A673 (cell line): ENCODE measurements around the gene SND1. TPM values are rescaled to one million over a fixed set of nuclear protein-coding genes. Genes with fewer than 3 reads are reported as not detected.

ENCODE experiments used
- BruUV-seq: library from RNA; stranded (reverse); fragments of 400-500 nt; replicated peaks from 2 replicates; lab custom pipeline; 2021; lab: Mats Ljungman, UMichigan
- CTCF ChIA-PET: fragments of 300-600 bp; sonication (Branson Sonifier 250); formaldehyde crosslinking; loops from one replicate; lab custom pipeline; 2022; ENCODE audit warnings: antibody characterized with exemption; lab: Charles Lee
- POLR2A ChIA-PET: fragments of 300-600 bp; sonication (Branson Sonifier 250); formaldehyde crosslinking; loops from one replicate; lab custom pipeline; 2022; ENCODE audit warnings: antibody characterized with exemption; ENCODE audit not compliant: low non-redundant PET; lab: Charles Lee
- DNase-seq: peaks from one replicate; pipeline ENCODE4 v3.0.0-alpha.2; 2015; ENCODE audit warnings: low spot score
- H3K27ac ChIP-seq: fragments of 200-600 bp; sonication (generic); 2 replicates; pipeline ENCODE4 v1.5.1; 2016; ENCODE audit warnings: mixed run types, low read depth, mild to moderate bottlenecking, mixed read lengths, antibody characterized with exemption, low read length; ENCODE audit not compliant: poor library complexity, severe bottlenecking
- H3K27me3 ChIP-seq: fragments of 200-600 bp; sonication (generic); replicated peaks from 2 replicates; pipeline ENCODE4 v1.6.1; 2017; ENCODE audit warnings: mixed run types, low read depth, mild to moderate bottlenecking, mixed read lengths, antibody characterized with exemption, low read length; ENCODE audit not compliant: insufficient read depth, poor library complexity
- H3K36me3 ChIP-seq: fragments of 200-600 bp; sonication (generic); 2 replicates; pipeline ENCODE4 v1.6.1; 2016; ENCODE audit warnings: mixed run types, mild to moderate bottlenecking, mixed read lengths, antibody characterized with exemption, low read length; ENCODE audit not compliant: insufficient read depth, poor library complexity, severe bottlenecking
- H3K4me1 ChIP-seq: fragments of 200-600 bp; sonication (generic); 2 replicates; pipeline ENCODE4 v1.6.1; 2017; ENCODE audit warnings: mixed run types, mild to moderate bottlenecking, mixed read lengths, antibody characterized with exemption, low read length; ENCODE audit not compliant: insufficient read depth, poor library complexity, severe bottlenecking
- H3K4me3 ChIP-seq: fragments of 200-600 bp; sonication (generic); 2 replicates; pipeline ENCODE4 v1.5.1; 2016; ENCODE audit warnings: low read depth, mixed run types, mild to moderate bottlenecking, mixed read lengths, low read length; ENCODE audit not compliant: poor library complexity, severe bottlenecking
- H3K9me3 ChIP-seq: fragments of 200-600 bp; sonication (generic); 2 replicates; pipeline ENCODE4 v1.6.1; 2016; ENCODE audit warnings: mixed run types, low read depth, mild to moderate bottlenecking, mixed read lengths, antibody characterized with exemption, low read length; ENCODE audit not compliant: poor library complexity, severe bottlenecking
- CTCF ChIP-seq: fragments of 300-800, 200-600 bp; sonication (generic); conservative IDR thresholded peaks from 2 replicates; pipeline ENCODE4 v1.5.1; 2017; ENCODE audit warnings: low read depth, mild to moderate bottlenecking, antibody characterized with exemption, low read length, moderate library complexity, mixed read lengths
- EZH2 ChIP-seq: fragments of 200-600 bp; sonication (generic); IDR thresholded peaks from 2 replicates; pipeline ENCODE4 v1.6.1; 2017; ENCODE audit warnings: borderline replicate concordance, low read depth, mild to moderate bottlenecking, mixed read lengths, antibody characterized with exemption, low read length; ENCODE audit not compliant: poor library complexity, severe bottlenecking
- intact Hi-C: fragments of 100-400 bp; cut with micrococcal nuclease; formaldehyde crosslinking; loops from one replicate; pipeline ENCODE4 v1.10.0; 2022; ENCODE audit not compliant: unreplicated experiment
- total RNA-seq: library from RNA; stranded (reverse); gene quantifications from 2 replicates; pipeline ENCODE4 v1.2.3, GENCODE V29; 2021

Gene SND1
- total RNA-seq, 1 experiment from 2014 or later = 177 TPM

GRCh38 chr7:127935847-127936376, 283.9 kb downstream of the SND1 start:
- no peaks in the 10 kb centered on the region for H3K27me3 ChIP-seq
- H3K36me3 ChIP-seq = no peaks in the 10 kb centered on the region
- DNase-seq = no peak
- intact Hi-C loops = no loop called here
- H3K4me3 ChIP-seq = no peak overlapping the region
- POLR2A ChIA-PET = no interaction called here
- no peak for TF ChIP-seq EZH2
- TF ChIP-seq CTCF = no peak
- H3K27ac ChIP-seq = no peak overlapping the region
- H3K4me1 ChIP-seq = no peaks in the 10 kb centered on the region
- no TSS peak for BruUV-seq
- H3K9me3 ChIP-seq = no peaks in the 10 kb centered on the region
- CTCF ChIA-PET = no interaction called here

DNA sequence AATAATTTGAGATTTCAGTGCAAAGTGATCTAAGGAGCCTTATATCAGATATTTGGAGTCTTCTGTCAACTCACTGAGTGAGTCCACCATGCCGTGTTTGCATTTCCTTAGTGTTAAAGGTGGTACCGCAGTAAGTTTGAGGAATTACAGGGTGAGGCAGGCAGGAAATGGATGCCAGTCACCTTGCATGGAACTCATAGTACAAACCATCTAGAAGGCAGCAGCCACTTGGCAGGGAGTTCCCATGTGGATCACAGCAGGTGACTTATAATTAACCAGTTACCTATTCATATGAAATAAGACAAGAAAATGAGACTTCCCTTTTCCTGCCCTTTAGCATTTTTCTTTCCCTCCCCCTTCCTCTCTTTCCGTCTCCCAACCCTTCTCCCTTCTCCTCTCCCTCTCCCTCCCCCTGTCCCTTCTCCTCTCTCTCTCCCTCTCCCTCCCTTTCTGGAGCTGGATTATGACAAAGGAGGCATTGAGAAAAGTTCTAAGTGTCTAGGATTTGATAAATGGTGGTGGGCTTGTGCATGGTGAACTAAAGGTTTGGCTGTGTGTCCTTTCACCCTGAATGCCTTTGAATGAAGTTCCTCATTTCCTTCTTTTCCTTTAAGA, 285.2 kb downstream of the SND1 start:
- intact Hi-C loops = no loop called here
- BruUV-seq = no TSS peak
- no peaks in the 10 kb centered on the region for H3K36me3 ChIP-seq
- ChIA-PET CTCF (no interaction called here), POLR2A (no interaction called here)
- no peak for DNase-seq
- no peak overlapping the region for H3K4me3 ChIP-seq
- H3K27ac ChIP-seq = no peak overlapping the region
- H3K9me3 ChIP-seq = no peaks in the 10 kb centered on the region
- H3K27me3 ChIP-seq = no peaks in the 10 kb centered on the region
- no peaks in the 10 kb centered on the region for H3K4me1 ChIP-seq
- TF ChIP-seq CTCF (no peak), EZH2 (no peak)

DNA sequence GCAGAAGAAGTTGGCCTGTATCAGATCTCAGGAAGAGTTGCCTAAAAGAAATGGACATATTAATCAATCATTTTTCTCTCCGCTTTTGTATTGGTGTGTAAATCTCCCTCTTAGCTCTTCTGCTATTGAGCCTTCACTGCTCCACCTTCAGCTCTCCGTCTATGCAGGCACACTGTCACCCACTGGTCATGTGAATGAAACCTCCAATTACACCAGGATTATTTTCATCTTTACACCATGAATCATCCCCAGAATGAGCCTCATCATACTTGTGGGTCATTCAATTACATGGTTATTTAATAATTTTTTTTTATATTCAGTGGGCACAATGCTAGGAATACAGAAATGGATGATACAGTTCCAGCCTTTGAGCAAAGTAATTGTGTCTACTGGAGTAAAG, 286.6 kb downstream of the SND1 start:
- Histone ChIP-seq H3K27me3 (no peaks in the 10 kb centered on the region), H3K36me3 (no peaks in the 10 kb centered on the region), H3K4me1 (peaks cover 1% of the 10 kb centered on the region), H3K4me3 (no peak overlapping the region), H3K27ac (no peak overlapping the region), H3K9me3 (no peaks in the 10 kb centered on the region)
- intact Hi-C loops = no loop called here
- no TSS peak for BruUV-seq
- ChIA-PET POLR2A (interaction anchor here (0.7 kb wide), 1 partner anchor 167 kb away, joined by 3 read pairs; no protein-coding TSS in a partner anchor), CTCF (no interaction called here)
- DNase-seq = peak; percentile 40
- no peak for TF ChIP-seq EZH2
- no peak for TF ChIP-seq CTCF
